ENCODE data around the gene MYOZ3. TPM values are rescaled to one million over a fixed set of nuclear protein-coding genes. Genes with fewer than 3 reads are reported as not detected.

MYOZ3 gene
- total and polyA plus RNA-seq, 2 experiments from 2014 or later, result 0.32 to 0.71 TPM

- H3K9me3 ChIP-seq (ENCODE audit: low read depth), result no peaks in the 10 kb centered on the region
- peak; percentile 46 for DNase-seq
- H3K4me1 ChIP-seq (ENCODE audit: insufficient read depth), result peaks cover 36% of the 10 kb centered on the region
- TF ChIP-seq EZH2 (IDR thresholded peaks at IDR 0.05; ENCODE audit: insufficient read depth, poor library complexity, severe bottlenecking), result no peak
- TF ChIP-seq EZH2phosphoT487 (IDR thresholded peaks at IDR 0.05; ENCODE audit: insufficient read depth, low read depth), result no peak
- in situ Hi-C loops (cut with MboI), result no loop called here
- peaks cover 27% of the 10 kb centered on the region for H3F3A ChIP-seq (ENCODE audit: insufficient read depth)
- no peak overlapping the region for H3K9ac ChIP-seq
- no peaks in the 10 kb centered on the region for H4K20me1 ChIP-seq (ENCODE audit: insufficient read depth)
- H3K79me2 ChIP-seq (ENCODE audit: insufficient read depth), result peaks cover 12% of the 10 kb centered on the region; the same call in 1 of the 2 replicates
- H3K4me2 ChIP-seq (ENCODE audit: unreplicated experiment), result no peak overlapping the region
- WGBS, 2 experiments (ENCODE audit: low coverage in 1 of 2, low lambda C conversion rate in 2 of 2, missing lambda C conversion rate in 2 of 2), result 44 to 77% methylated on average over 2 of the region's 2 CpGs
- no peak overlapping the region for H2AFZ ChIP-seq
- H3K36me3 ChIP-seq (ENCODE audit: low read depth), result no peaks in the 10 kb centered on the region
- no peaks in the 10 kb centered on the region for H3K27me3 ChIP-seq (replicated peaks; ENCODE audit: insufficient read depth)
- H3K4me3 ChIP-seq, result no peak overlapping the region
- no peak overlapping the region for H3K27ac ChIP-seq
- H3K9me2 ChIP-seq (ENCODE audit: insufficient read depth), result no peaks in the 10 kb centered on the region
Measured at GRCh38 chr5:150622157-150622556, 38.9 kb upstream of the MYOZ3 start.

DNA sequence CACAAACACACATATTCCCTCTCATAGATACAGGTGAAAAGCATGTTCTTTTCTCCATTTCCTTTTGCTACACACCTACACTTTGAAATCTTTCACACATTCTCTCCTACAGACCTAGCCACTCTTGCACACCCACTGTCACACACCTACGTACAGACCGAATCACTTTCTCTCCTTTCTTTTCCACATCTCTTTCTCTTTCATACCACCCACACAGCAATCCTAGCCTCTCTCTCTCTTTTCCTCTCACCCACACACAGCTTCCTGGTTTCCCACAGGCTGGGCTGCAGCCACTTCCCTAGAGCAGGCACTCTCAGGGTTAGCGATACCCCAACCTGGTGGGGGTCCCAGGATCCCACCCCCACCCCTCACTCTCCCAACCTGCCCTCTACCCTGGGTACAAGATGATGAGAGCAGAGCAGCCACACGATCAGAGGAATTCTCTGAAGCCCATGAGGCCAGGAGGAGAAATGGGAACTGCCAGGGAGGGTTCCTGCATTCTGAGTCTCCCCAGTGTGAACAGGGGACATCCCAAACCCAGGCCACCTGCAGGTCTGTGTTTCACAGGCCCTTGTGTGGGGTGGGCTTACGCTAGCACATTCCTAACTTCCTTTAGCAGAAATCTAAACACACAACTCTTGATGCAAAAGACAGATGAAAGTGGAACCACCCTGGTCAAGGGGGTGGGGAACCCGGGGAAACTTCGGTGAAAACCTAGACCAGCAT, 37.7 kb upstream of the MYOZ3 start:
- Histone ChIP-seq H3K79me2 (ENCODE audit: insufficient read depth) (peaks cover 12% of the 10 kb centered on the region; the same call in 1 of the 2 replicates), H3K27me3 (replicated peaks; ENCODE audit: insufficient read depth) (no peaks in the 10 kb centered on the region), H3F3A (ENCODE audit: insufficient read depth) (peaks cover 38% of the 10 kb centered on the region), H3K4me1 (ENCODE audit: insufficient read depth) (peaks cover 41% of the 10 kb centered on the region), H3K9me2 (ENCODE audit: insufficient read depth) (no peaks in the 10 kb centered on the region), H3K27ac (no peak overlapping the region), H2AFZ (no peak overlapping the region), H3K4me2 (ENCODE audit: unreplicated experiment) (peak overlapping the region; percentile 45), H3K4me3 (no peak overlapping the region), H3K36me3 (ENCODE audit: low read depth) (no peaks in the 10 kb centered on the region), H4K20me1 (ENCODE audit: insufficient read depth) (no peaks in the 10 kb centered on the region), H3K9me3 (ENCODE audit: low read depth) (no peaks in the 10 kb centered on the region), H3K9ac (no peak overlapping the region)
- TF ChIP-seq EZH2 (IDR thresholded peaks at IDR 0.05; ENCODE audit: insufficient read depth, poor library complexity, severe bottlenecking), result no peak
- no peak for TF ChIP-seq EZH2phosphoT487 (IDR thresholded peaks at IDR 0.05; ENCODE audit: insufficient read depth, low read depth)
- WGBS, 2 experiments (ENCODE audit: low coverage in 1 of 2, low lambda C conversion rate in 2 of 2, missing lambda C conversion rate in 2 of 2), result 74 to 75% methylated on average over 7 of the region's 7 CpGs
- in situ Hi-C loops (cut with MboI), result no loop called here
- no peak for DNase-seq

- peaks cover 46% of the 10 kb centered on the region for H3K4me1 ChIP-seq (ENCODE audit: insufficient read depth)
- no peak overlapping the region for H3K9ac ChIP-seq
Measured at GRCh38 chr5:150623878-150624216, 37.2 kb upstream of the MYOZ3 start.

DNA sequence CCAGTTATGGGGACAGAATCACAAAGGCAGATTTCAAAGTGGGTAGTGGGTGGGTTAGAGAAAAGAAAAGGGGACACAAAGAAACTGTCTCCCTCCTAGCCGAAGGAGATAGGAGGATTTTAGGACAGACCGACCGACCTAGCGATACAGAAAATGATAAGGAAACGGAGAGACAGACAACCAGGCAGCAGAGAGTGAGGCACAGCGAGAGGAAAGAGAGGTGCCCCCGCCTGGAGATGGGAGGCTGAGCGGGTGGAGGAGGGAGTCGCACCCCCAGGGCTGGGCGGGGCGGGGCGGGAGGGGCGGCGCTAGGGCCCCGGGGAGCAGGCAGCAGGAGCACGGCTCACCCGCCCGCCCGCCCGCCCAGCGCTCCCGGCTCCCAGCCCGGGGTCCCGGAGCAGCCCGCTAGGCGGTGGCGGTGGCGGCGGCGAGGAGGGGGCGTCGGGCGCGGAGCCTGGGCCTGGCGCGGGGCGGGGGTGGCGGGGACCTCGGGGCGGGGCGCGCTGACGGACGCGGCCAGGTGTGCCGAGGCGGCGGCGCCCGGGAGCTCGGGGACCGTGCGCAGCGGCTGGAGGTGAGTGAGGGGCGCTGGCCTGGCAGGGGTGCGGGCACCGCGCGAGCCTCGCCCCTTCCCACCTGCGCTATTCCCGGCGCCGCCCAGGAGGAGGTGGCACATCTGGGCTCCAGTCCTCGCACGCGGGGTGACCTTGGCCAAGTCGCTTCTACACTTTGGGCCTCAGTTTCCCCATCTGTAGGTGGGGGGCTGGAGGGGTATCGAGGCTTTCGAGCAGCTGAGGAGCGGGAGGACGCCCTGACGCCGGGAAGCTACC, 36.5 kb upstream of the MYOZ3 start:
- H3K27ac ChIP-seq, result no peak overlapping the region
- H3K4me2 ChIP-seq (ENCODE audit: unreplicated experiment), result peak overlapping the region; percentile 91
- TF ChIP-seq EZH2 (IDR thresholded peaks at IDR 0.05; ENCODE audit: insufficient read depth, poor library complexity, severe bottlenecking), result no peak
- no peak for TF ChIP-seq EZH2phosphoT487 (IDR thresholded peaks at IDR 0.05; ENCODE audit: insufficient read depth, low read depth)
- no peaks in the 10 kb centered on the region for H3K27me3 ChIP-seq (replicated peaks; ENCODE audit: insufficient read depth)
- H3F3A ChIP-seq (ENCODE audit: insufficient read depth), result peaks cover 39% of the 10 kb centered on the region
- peaks cover 17% of the 10 kb centered on the region for H3K79me2 ChIP-seq (ENCODE audit: insufficient read depth)
- no peaks in the 10 kb centered on the region for H3K36me3 ChIP-seq (ENCODE audit: low read depth)
- H3K4me3 ChIP-seq, result peak overlapping the region; percentile 77
- H3K4me1 ChIP-seq (ENCODE audit: insufficient read depth), result peaks cover 40% of the 10 kb centered on the region
- in situ Hi-C loops (cut with MboI), result no loop called here
- H3K9me3 ChIP-seq (ENCODE audit: low read depth), result no peaks in the 10 kb centered on the region
- WGBS, 2 experiments (ENCODE audit: low coverage in 1 of 2, low lambda C conversion rate in 2 of 2, missing lambda C conversion rate in 2 of 2), result 12 to 19% methylated on average over 25 to 39 of the region's 74 CpGs
- H4K20me1 ChIP-seq (ENCODE audit: insufficient read depth), result no peaks in the 10 kb centered on the region
- no peaks in the 10 kb centered on the region for H3K9me2 ChIP-seq (ENCODE audit: insufficient read depth)
- H2AFZ ChIP-seq, result peak overlapping the region; percentile 73
- peak; percentile 63 for DNase-seq
- peak overlapping the region; percentile 81 for H3K9ac ChIP-seq

More at GRCh38 chr5:150623878-150624216, 37.2 kb upstream of the MYOZ3 start:
- no peak for DNase-seq
- H3K79me2 ChIP-seq (ENCODE audit: insufficient read depth), result peaks cover 12% of the 10 kb centered on the region; the same call in 1 of the 2 replicates
- TF ChIP-seq EZH2phosphoT487 (IDR thresholded peaks at IDR 0.05; ENCODE audit: insufficient read depth, low read depth) (no peak), EZH2 (IDR thresholded peaks at IDR 0.05; ENCODE audit: insufficient read depth, poor library complexity, severe bottlenecking) (no peak)
- H3K27me3 ChIP-seq (replicated peaks; ENCODE audit: insufficient read depth), result no peaks in the 10 kb centered on the region
- H3F3A ChIP-seq (ENCODE audit: insufficient read depth), result peaks cover 42% of the 10 kb centered on the region
- H3K4me2 ChIP-seq (ENCODE audit: unreplicated experiment), result no peak overlapping the region
- H4K20me1 ChIP-seq (ENCODE audit: insufficient read depth), result no peaks in the 10 kb centered on the region
- no peaks in the 10 kb centered on the region for H3K9me3 ChIP-seq (ENCODE audit: low read depth)
- H2AFZ ChIP-seq, result no peak overlapping the region
- no peak overlapping the region for H3K27ac ChIP-seq
- in situ Hi-C loops (cut with MboI), result no loop called here
- no peaks in the 10 kb centered on the region for H3K36me3 ChIP-seq (ENCODE audit: low read depth)
- 91 to 96% methylated on average over 5 of the region's 5 CpGs for WGBS, 2 experiments (ENCODE audit: low coverage in 1 of 2, low lambda C conversion rate in 2 of 2, missing lambda C conversion rate in 2 of 2)
- no peak overlapping the region for H3K4me3 ChIP-seq
- H3K9me2 ChIP-seq (ENCODE audit: insufficient read depth), result no peaks in the 10 kb centered on the region
